ENCODE results near the gene ACVR2B.
A peak's percentile ranks its signal among the peaks of the same experiment; 100 is the strongest.
"Not testable (repeated sequence)": the region's sequence is repeated elsewhere in the genome, so short reads cannot be mapped to it uniquely, and the experiment has no call there.

The ACVR2B gene
- total RNA-seq, result 4.0 to 39.7 (median 25.2) reads per million in 9 experiments

GRCh38 chr3:38453075-38453912 lies at the start of gene ACVR2B:
ACVR2B (plus strand) TSS chr3:38453890; CDS start chr3:38454323, 433 bp downstream.
- peaks cover 7% of the 10 kb centered on the region for H3K36me3 Mint-ChIP-seq (ENCODE audit: insufficient read depth)
- peaks cover 11 to 14% of the 10 kb centered on the region in 2 donors for H3K4me1 Mint-ChIP-seq (ENCODE audit: low read depth in 2 of 2)
- peak within 1 kb of the TSS; percentile 5 to 62 for H3K27ac Mint-ChIP-seq
- no peaks in the 10 kb centered on the region for H3K9me3 Mint-ChIP-seq
- DNase-seq (peak; percentile 13 to 45 (median 42)), ATAC-seq (replicated peaks) (peak; percentile 53)
- H3K4me3 Mint-ChIP-seq, result peak within 1 kb of the TSS; percentile 86 to 88
- peaks cover 0 to 14% of the 10 kb centered on the region in 2 donors for H3K27me3 Mint-ChIP-seq

DNA sequence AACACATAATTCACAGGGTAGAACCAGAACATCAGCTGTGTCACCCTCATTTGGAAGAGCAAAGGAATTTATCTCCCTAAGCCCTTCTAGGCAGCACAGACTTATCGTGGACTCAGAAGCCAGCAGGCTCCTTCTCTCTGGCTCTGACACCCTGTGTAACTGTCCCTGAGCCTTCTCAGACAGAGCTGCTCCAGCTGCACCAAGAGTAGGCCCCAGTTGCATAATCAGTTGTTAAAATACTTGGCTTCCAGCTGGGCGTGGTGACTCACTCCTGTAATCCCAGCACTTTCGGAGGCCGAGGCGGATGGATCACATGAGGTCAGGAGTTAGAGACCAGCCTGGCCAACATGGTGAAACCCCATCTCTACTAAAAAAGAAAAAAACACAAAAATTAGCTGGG lies 49.4 kb upstream of the ACVR2B start:
- no peaks in the 10 kb centered on the region for H3K36me3 Mint-ChIP-seq (ENCODE audit: insufficient read depth)
- ATAC-seq (replicated peaks) (no peak), DNase-seq (no peak)
- H3K27me3 Mint-ChIP-seq, result no peaks in the 10 kb centered on the region
- no peak overlapping the region for H3K27ac Mint-ChIP-seq
- H3K4me3 Mint-ChIP-seq, result no peak overlapping the region
- H3K9me3 Mint-ChIP-seq, result no peaks in the 10 kb centered on the region
- no peaks in the 10 kb centered on the region for H3K4me1 Mint-ChIP-seq (ENCODE audit: low read depth in 2 of 2)

DNA sequence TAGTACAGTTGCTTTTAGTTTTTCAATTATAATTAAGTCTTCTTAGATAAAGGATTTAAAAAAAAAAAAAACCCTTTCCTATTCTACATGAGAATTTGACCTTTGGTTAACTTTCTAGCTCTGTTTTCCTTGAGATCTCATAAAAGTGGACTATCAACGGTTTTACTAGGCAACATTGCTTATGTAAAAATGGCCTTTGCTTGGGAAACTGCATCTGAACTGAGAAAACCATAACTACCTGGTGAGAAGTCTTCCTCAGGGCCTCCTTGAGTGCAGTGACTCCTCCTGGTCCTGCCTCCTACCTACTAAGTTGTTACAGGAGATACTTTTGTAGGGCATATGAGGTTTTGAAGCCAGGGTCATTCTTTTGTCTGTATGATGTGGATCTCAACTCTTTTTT lies 42.1 kb upstream of the ACVR2B start:
- Mint-ChIP-seq H3K4me3 (no peak overlapping the region), H3K9me3 (no peaks in the 10 kb centered on the region), H3K27me3 (peaks cover 0 to 5% of the 10 kb centered on the region in 2 donors), H3K4me1 (ENCODE audit: low read depth in 2 of 2) (no peaks in the 10 kb centered on the region), H3K36me3 (ENCODE audit: insufficient read depth) (no peaks in the 10 kb centered on the region), H3K27ac (no peak overlapping the region)
- no peak for ATAC-seq (replicated peaks)
- DNase-seq, result no peak

- H3K4me3 Mint-ChIP-seq, result peak overlapping the region in 1 of 2 donors; percentile 30
- H3K27ac Mint-ChIP-seq, result peak overlapping the region in 1 of 2 donors; percentile 57
Observed at GRCh38 chr3:38420758-38421157, 32.9 kb upstream of the ACVR2B start.

GRCh38 chr3:38421679-38422336 lies 31.9 kb upstream of the ACVR2B start:
- peak overlapping the region in 1 of 2 donors; percentile 57 for H3K27ac Mint-ChIP-seq
- H3K4me1 Mint-ChIP-seq (ENCODE audit: low read depth in 2 of 2), result peaks cover 3 to 14% of the 10 kb centered on the region in 2 donors
- no peak for DNase-seq
- H3K36me3 Mint-ChIP-seq (ENCODE audit: insufficient read depth), result no peaks in the 10 kb centered on the region
- no peaks in the 10 kb centered on the region for H3K9me3 Mint-ChIP-seq
- peak overlapping the region in 1 of 2 donors; percentile 30 for H3K4me3 Mint-ChIP-seq
- H3K27me3 Mint-ChIP-seq, result no peaks in the 10 kb centered on the region
- no peak for ATAC-seq (replicated peaks)

More at GRCh38 chr3:38420758-38421157, 32.9 kb upstream of the ACVR2B start:
- H3K9me3 Mint-ChIP-seq; H3K27me3 Mint-ChIP-seq; H3K36me3 Mint-ChIP-seq (ENCODE audit: insufficient read depth); DNase-seq: not testable (repeated sequence)
- ATAC-seq (replicated peaks), result peak; percentile 55
- H3K4me1 Mint-ChIP-seq (ENCODE audit: low read depth in 2 of 2), result peaks cover 3 to 14% of the 10 kb centered on the region in 2 donors

GRCh38 chr3:38426798-38427426 lies 26.8 kb upstream of the ACVR2B start:
- not testable (repeated sequence) for H3K36me3 Mint-ChIP-seq (ENCODE audit: insufficient read depth); H3K27me3 Mint-ChIP-seq; H3K9me3 Mint-ChIP-seq
- Mint-ChIP-seq H3K4me3 (peak overlapping the region; percentile 39 to 58), H3K4me1 (ENCODE audit: low read depth in 2 of 2) (peaks cover 8 to 12% of the 10 kb centered on the region in 2 donors), H3K27ac (peak overlapping the region in 1 of 2 donors; percentile 59)
- peak; percentile 92 for ATAC-seq (replicated peaks)
- DNase-seq, result peak in 2 of 3 experiments; percentile 7 to 16

DNA sequence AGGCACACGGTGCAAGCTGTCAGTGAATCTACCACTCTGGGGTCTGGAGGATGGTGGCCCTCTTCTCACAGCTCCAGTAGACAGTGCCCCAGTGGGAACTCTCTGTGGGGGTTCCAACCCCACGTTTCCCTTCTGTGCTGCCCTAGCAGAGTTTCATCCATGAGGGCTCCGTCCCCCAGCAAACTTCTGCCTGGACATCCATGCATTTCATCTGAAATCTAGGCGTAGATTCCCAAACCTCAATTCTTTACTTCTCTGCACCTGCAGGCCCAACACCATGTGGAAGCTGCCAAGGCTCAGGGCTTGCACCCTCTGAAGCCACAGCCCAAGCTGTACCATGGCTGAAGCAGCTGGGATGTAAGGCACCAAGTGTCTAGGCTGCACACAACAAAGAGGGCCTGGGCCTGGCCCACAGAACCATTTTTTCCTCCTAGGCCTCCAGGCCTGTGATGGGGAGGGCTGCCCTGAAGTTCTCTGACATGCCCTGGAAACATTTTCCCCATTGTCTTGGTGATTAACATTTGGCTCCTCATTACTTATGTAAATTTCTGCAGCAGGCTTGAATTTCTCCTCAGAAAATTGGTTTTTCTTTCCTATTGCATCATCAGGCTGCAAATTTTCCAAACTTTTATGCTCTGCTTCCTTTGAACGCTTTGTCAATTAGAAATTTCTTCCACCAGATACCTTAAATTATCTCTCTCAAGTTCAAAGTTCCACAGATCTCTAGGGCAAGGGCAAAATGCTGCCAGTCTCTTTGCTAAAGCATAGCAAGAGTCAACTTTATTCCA lies 20.6 kb upstream of the ACVR2B start:
- H3K4me1 Mint-ChIP-seq (ENCODE audit: low read depth in 2 of 2); DNase-seq; H3K9me3 Mint-ChIP-seq; H3K27me3 Mint-ChIP-seq; H3K27ac Mint-ChIP-seq; ATAC-seq (replicated peaks); H3K4me3 Mint-ChIP-seq; H3K36me3 Mint-ChIP-seq (ENCODE audit: insufficient read depth): not testable (repeated sequence)

DNA sequence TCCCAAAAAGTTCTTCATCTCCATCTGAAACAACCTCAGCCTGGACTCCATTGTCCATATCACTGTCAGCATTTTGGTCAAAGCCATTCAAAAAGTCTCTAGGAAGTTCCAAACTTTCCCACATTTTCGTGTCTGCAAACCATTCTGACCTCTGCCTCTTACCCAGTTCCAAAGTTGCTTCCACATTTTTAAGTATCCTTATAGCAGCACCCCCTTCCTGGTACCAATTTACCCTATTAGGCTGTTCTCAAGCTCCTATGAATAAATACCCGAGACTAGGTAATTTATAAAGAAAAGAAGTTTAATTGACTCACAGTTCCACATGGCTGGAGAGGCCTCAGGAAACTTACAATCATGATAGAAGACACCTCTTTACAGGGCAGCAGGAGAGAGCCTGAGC lies 20.0 kb upstream of the ACVR2B start:
- H3K4me1 Mint-ChIP-seq (ENCODE audit: low read depth in 2 of 2); H3K27ac Mint-ChIP-seq; DNase-seq; ATAC-seq (replicated peaks); H3K27me3 Mint-ChIP-seq; H3K36me3 Mint-ChIP-seq (ENCODE audit: insufficient read depth); H3K9me3 Mint-ChIP-seq; H3K4me3 Mint-ChIP-seq: not testable (repeated sequence)

GRCh38 chr3:38438436-38439069 lies 15.1 kb upstream of the ACVR2B start:
- peak; percentile 54 for ATAC-seq (replicated peaks)
- not testable (repeated sequence) for H3K36me3 Mint-ChIP-seq (ENCODE audit: insufficient read depth); H3K27me3 Mint-ChIP-seq; H3K4me1 Mint-ChIP-seq (ENCODE audit: low read depth in 2 of 2); H3K9me3 Mint-ChIP-seq; H3K27ac Mint-ChIP-seq; H3K4me3 Mint-ChIP-seq
- peak in 2 of 3 experiments; percentile 18 to 31 for DNase-seq

DNA sequence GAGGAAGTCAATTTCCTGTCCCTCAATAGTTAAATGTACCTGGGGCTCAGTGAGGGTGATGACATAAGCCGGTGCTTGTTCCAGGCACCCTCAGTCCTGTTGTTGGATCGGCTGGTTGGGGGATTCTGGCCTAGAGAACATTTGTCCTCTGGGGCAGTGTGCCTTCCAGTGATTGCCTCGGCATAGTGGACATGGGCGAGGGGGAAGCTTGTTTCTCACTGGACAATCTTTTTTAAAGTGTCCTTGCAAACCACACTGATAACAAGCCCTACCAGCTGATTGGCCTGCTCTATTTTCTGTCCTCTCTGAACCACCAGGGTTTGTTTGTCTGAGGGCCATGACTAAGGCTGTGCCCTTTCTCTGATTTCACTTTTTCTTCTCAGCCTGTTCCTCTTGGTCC lies 10.5 kb upstream of the ACVR2B start:
- not testable (repeated sequence) for H3K9me3 Mint-ChIP-seq; H3K4me1 Mint-ChIP-seq (ENCODE audit: low read depth in 2 of 2); H3K36me3 Mint-ChIP-seq (ENCODE audit: insufficient read depth); DNase-seq; H3K4me3 Mint-ChIP-seq; H3K27ac Mint-ChIP-seq; ATAC-seq (replicated peaks)
- H3K27me3 Mint-ChIP-seq, result peaks cover 2 to 10% of the 10 kb centered on the region in 2 donors

- H3K27me3 Mint-ChIP-seq, result peaks cover 6 to 10% of the 10 kb centered on the region in 2 donors
- H3K36me3 Mint-ChIP-seq (ENCODE audit: insufficient read depth), result no peaks in the 10 kb centered on the region
- no peaks in the 10 kb centered on the region for H3K9me3 Mint-ChIP-seq
- DNase-seq (no peak), ATAC-seq (replicated peaks) (no peak)
- H3K27ac Mint-ChIP-seq, result no peak overlapping the region
- H3K4me3 Mint-ChIP-seq, result no peak overlapping the region
- H3K4me1 Mint-ChIP-seq (ENCODE audit: low read depth in 2 of 2), result peaks cover 0 to 2% of the 10 kb centered on the region in 2 donors
Observed at GRCh38 chr3:38446085-38446686, 7.5 kb upstream of the ACVR2B start.

- H3K27me3 Mint-ChIP-seq, result peaks cover 10% of the 10 kb centered on the region in 2 donors
- H3K4me3 Mint-ChIP-seq, result no peak overlapping the region
- ATAC-seq (replicated peaks) (no peak), DNase-seq (no peak)
- H3K36me3 Mint-ChIP-seq (ENCODE audit: insufficient read depth), result no peaks in the 10 kb centered on the region
- H3K9me3 Mint-ChIP-seq, result no peaks in the 10 kb centered on the region
- H3K27ac Mint-ChIP-seq, result no peak overlapping the region
- H3K4me1 Mint-ChIP-seq (ENCODE audit: low read depth in 2 of 2), result peaks cover 0 to 2% of the 10 kb centered on the region in 2 donors
Observed at GRCh38 chr3:38446812-38447211, 6.9 kb upstream of the ACVR2B start.

Measured in effector memory CD8-positive, alpha-beta T cell (primary cell).